NCI-H2196 (cell line): ENCODE measurements around the gene NT5DC3.

Experiments
- DNase-seq: peaks from one replicate; lab custom pipeline; 2025; ENCODE audit not compliant: unreplicated experiment; lab: John Stamatoyannopoulos, UW

NT5DC3 gene

GRCh38 chr12:103840876-103841689, at the start of gene NT5DC3:
TSS of gene NT5DC3 (minus strand) at chr12:103841234. CDS start at chr12:103841156, 78 bp downstream.
- peak; percentile 74 for DNase-seq

DNA sequence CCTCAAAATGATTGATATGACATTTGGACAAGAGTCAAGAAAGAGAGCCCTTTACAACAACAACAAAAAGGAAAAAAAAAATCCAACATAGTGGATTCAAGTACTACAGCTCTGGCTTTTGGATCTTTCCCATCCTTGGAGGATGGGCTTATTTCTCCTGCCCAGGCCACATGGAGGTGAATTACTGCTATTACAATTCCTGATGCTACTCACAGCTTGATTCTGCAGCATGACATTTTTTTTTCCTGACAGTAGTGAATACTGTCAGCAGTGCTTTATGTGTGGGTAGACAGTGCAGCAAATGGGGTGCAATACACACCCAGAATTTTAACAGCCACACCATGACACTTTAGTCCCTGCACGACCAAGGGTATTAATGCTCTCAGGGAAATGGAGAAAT, 46.7 kb upstream of the NT5DC3 start:
- DNase-seq, result no peak

GRCh38 chr12:103886195-103886797, 45.3 kb upstream of the NT5DC3 start:
- no peak for DNase-seq

GRCh38 chr12:103884316-103884715, 43.3 kb upstream of the NT5DC3 start:
- peak; percentile 29 for DNase-seq

- no peak for DNase-seq
Observed at GRCh38 chr12:103883908-103884307, 42.9 kb upstream of the NT5DC3 start.

DNA sequence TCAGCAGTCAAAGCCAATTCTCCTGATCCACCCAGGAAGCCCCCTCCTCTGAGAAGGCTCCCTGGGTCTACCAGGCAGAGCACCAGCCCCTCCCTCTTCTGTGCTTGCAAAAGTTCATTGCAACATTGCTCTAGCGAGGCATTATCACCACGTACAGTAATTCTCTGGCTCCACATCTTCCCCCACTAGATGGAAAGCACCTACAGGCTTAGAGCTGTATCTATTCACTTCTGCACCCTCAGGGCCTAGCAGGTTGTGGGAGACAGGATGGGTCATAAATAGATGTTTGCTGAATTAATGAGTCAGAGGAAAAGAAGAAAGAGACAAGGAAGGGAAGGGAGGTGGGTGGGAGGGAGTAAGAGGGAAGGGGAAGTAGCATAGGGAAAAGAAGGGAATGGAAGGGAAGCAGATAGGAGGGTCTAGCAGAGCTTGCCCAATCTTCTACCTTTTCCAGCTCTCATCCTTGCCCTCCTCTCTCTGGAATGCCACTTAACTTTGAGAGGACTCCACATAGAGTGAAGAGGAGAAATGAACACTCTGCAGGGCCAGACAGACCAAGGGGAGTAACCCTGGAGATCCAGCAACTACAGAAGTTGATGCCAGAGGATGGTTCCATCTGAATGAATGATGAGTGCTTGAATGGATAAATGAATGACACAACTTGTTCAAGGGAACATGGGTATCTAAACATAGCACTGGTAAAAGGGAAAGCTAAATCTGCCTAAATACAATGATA, 42.0 kb upstream of the NT5DC3 start:
- DNase-seq, result no peak

GRCh38 chr12:103881261-103881660, 40.2 kb upstream of the NT5DC3 start:
- DNase-seq, result no peak

- peak; percentile 34 for DNase-seq
Observed at GRCh38 chr12:103880299-103881142, 39.5 kb upstream of the NT5DC3 start.

- DNase-seq, result no peak
Observed at GRCh38 chr12:103879878-103880277, 38.8 kb upstream of the NT5DC3 start.

DNA sequence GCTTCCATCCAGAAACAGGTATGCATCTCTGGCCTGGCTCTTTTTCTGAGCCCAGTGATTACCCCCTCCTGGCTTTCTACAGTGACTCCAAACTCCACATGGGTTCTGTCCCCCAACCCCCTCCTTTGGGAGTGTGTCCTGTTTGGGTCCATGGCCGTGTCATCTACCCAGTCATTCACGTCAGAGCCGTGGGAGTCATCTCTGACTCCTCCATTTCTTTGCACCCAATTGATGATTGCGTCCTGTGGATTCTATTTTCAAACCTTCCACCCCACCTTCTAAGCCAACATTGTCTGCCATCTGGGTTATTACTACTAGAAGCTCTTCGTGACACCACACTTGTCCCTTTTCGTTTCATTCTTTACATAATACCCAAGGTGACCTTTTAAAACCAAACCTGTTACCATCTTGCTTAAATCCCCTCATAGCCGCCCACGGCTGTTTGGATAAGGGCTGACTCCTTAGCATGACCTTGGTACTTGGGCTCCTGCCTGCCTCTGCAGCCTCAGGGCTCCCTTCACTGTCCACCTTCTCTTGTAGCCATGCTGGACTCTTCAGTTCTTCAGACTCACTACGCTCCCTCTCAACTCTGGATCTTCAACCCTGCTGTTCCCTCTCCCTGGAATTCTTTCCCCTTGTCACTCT, 38.1 kb upstream of the NT5DC3 start:
- no peak for DNase-seq

DNA sequence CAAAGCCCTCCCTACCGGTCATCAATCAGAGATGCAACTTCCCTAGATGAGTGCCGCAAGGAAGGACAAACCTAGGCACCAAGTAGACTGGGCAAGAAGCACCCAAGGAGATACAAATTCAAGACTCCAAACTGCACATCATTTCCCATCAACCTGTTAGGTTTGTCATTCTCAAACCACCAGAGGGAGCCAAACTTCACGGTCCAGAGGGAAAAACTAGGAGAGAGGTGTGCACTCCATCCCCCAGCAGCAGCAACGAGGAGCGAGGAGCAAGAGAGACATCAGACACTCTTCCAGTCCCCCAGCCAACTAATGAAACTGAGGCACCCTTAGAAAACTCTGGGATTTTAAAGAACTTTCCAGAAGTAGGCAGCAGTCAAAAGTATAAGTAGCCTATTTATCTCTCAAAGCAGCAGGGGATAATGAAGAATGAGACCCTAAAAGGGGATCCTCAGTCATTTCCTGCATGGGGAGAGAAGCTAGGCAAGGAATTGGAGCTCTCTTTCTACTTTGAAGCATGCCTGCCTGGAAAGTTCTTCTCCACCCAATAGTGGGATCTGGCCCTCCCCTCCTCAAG, 37.0 kb upstream of the NT5DC3 start:
- DNase-seq, result peak; percentile 83

- DNase-seq, result no peak
Observed at GRCh38 chr12:103877288-103877687, 36.3 kb upstream of the NT5DC3 start.

- DNase-seq, result no peak
Observed at GRCh38 chr12:103875666-103876065, 34.6 kb upstream of the NT5DC3 start.

DNA sequence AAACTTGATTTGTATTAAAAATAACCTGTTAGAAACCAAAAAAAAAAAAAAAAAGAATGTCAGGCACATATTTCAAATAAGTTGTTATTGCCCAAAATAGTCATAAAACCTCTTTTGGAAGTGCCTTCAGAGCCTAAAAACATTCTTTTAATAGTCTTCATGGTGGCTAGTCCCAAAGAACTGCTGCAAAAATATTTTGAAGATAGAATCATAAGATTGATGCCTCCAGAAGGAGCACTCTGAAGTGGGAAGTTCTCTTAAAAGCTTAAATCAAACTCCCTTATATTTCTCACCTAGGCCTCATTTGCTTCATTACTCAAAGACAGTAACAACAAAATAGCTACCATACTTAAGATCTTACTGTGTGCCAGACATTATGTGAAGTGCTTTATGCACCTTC, 27.2 kb upstream of the NT5DC3 start:
- no peak for DNase-seq

DNA sequence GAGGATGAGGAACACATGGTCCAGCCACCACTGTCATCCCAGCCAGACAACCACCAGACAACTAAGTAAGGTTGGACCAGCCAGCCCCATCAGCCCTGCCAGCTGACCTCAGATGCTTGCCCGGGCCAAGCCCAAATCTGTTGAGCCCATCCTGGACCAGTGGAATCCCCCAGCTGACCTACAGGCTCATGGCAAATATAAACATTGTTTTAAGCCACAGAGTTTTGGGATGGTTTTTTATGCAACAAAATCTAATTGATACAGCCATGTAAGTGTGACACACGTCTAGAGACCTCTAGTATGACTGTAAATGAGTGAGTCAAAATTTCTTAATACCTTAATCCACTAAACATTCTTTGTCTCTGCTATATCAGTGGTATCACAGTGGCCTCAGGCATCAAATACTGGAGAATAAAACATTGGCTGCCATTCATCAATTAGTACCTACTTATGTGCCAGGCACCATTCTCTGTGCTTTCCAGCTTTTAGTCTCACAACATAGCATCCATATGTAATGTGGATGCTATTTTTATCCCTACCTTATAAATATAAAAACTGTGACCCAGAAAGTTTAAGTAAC, 24.2 kb upstream of the NT5DC3 start:
- DNase-seq, result no peak

GRCh38 chr12:103864710-103865109, 23.7 kb upstream of the NT5DC3 start:
- no peak for DNase-seq

DNA sequence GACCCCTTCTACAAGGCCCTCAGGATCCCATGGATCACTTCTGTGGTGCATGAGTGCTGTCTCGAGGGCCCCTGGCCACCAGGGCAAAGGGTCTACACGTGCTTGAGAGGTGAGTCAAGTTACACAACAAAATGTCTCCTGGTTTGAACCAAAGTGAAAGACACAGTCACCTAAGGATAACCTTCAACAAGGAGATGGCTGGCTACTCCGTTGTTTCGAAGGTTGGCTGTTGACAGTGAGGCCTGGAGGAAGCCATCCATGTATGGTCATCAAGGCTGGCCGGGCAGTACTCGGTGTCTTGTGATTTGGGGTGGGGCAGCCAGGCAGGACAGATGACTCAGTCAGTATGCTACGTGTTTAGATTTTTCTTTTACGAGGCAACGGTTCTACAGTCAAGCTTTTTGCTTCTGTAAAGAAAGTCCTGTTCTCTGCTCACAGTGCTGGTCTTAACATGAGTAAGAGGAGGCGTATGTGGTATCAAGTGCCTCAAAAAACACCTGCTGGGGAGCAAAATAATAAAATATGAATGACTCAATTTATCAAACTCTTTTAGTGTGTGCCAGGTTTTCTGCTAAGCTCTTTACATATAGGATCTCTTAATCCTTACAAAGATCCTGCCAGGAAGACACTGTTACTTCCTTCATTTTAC, 18.0 kb upstream of the NT5DC3 start:
- peak; percentile 30 for DNase-seq

DNA sequence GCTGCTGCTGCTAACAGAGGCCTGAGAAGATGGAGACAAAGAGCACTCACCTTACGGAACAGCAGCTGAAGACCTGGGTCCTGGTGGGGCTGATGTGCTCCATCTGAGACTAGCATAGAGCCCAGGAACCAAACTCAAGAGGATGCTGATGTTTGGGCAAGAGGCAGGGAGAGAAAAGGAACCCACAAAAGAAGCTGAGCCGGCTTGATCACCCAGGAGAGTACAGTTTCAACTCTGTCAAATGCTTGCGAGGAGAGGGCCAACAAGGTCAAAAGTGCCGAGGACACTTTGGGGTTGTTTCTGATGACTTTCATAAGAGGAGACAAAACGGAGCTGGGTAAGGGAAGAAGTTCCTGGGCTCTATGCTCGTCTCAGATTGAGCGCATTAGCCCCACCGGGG, 17.3 kb upstream of the NT5DC3 start:
- DNase-seq, result no peak

DNA sequence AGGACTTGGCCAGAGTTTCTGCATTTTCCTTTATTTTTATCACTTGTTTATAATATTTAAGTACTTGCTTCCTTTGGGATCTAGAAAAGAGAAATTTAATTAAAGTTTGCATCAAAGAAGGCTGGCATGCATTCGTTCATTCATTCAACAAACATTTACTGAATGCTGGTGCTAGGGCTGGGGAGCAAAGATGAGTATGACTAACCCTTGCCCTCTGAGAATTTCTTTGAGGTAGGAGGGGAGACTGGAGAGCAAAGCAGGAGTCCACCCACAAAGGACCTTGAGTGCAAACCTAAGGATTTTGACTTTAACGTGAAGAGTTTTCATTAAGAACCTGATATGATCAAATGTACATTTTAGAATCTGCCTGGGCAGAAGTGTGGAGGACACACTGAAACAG, 16.1 kb upstream of the NT5DC3 start:
- DNase-seq, result no peak
